DMS153 treated with DMSO at 0.1 percent for 48 hours (cell line): ENCODE measurements around the gene RUFY4.
"Not testable (repeated sequence)": the region's sequence is repeated elsewhere in the genome, so short reads cannot be mapped to it uniquely, and the experiment has no call there.

Experiments
- DNase-seq: peaks from one replicate; lab custom pipeline; 2025; ENCODE audit not compliant: unreplicated experiment; lab: John Stamatoyannopoulos, UW

The RUFY4 gene

GRCh38 chr2:218031261-218031660 lies 37.8 kb upstream of the RUFY4 start:
- DNase-seq = no peak

GRCh38 chr2:218031771-218032257 lies 37.2 kb upstream of the RUFY4 start:
- DNase-seq = no peak

DNA sequence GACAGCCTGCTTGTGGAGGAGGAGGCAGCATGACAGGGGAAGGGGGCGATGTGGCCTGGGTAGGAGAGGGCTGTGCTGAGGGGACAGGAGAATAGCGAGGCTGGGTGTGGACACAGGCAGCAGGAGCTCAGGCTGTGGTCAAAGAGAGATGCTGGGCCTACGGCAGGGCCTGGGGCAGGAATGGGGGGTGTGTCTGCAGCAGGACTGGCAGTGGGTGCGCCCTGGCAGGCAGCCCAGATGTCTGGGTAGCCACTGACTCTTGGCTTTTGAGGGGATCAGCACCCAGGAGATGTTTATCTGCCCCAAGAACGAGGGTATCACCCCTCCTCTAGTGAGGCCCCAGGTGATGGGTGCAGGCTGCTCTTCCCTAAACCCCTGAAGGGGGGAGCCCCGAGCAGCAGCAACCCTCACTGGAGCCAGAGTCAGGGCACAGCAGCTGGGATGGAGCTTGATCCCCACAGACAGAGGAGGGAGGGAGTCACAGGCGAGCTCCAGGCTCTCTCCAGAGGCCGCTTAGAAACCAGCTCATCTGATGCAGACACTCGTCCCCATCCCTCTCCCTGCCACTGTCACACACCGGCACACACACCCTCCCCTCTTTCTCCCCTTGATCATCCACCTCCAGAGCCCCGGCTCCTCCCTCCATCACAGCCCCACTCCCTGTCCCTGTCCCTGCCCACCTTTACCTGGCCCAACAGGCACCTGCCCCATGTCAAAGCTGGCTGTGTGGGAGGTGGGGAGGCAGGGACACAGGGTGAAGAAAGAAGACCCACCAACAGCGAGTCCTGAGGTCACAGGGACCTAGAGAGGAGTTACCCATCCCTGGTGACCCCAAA lies 36.5 kb upstream of the RUFY4 start:
- no peak for DNase-seq

- DNase-seq = no peak
Measured at GRCh38 chr2:218033208-218033589, 35.9 kb upstream of the RUFY4 start.

GRCh38 chr2:218033590-218034496 lies 35.2 kb upstream of the RUFY4 start:
- no peak for DNase-seq

DNA sequence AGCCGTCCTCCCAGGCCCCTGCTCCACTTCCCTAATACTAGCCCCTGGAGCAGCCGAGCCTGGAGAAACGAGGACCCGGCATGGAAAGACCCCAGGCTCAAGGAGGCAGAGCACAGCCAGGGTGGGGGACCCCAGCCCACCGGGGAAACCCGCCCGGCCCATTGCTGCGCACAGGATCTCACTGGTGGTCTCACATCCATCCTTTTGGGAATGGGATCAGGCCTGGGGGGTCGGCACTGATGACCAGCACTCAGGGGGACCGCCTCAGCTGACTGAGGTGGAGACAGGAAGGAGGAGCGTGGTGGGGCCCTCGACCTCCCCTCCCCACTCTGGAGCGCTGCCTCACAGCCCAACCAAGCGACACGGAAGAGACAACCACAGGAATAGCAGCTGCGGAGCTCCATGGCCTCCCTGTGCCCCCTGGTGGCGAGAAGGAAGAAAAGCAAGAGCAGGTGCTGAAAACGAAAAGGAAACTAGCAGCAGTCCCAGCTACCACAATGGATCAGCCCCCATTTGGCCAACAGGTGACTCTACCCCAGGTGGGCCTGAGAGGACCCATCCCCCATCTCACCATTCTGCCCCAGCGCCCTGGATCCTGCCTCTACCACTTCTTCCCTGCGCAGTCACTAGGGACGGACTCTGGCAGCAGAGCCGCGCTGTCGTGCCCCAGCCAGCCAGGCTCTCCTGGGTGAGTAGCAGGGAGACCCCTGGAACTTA lies 34.4 kb upstream of the RUFY4 start:
- peak; percentile 34 for DNase-seq

DNA sequence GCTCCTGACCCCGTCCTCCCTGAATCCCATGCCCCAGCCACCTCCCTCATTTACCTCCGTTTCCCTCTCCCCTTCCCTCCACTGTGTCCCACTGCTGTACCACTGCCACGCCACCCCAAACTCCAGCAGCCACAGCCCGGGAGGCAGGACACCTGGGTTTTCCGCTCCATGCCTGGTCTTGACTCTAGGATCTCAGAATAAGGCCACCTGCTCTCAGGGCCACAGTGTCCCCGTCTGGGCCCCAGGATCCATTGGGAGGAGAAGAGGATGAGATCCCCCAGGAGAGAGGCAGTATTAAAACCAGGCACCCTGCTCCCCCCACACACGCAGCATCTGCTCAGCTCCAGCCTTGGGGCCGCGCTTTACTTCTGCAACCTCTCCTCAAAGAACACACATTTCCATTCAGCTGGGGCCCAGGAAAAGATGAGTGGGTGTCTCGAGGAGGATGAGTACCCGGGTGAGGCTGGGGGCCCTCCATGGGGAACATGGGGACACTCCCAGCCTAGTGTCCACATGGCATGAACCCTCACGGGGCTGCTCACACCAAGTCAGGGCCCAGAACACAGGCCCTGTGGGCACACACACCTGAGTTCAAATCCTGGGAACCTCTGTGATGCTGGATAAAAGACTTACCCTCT lies 33.5 kb upstream of the RUFY4 start:
- no peak for DNase-seq

- DNase-seq = no peak
Measured at GRCh38 chr2:218036371-218036770, 32.7 kb upstream of the RUFY4 start.

DNA sequence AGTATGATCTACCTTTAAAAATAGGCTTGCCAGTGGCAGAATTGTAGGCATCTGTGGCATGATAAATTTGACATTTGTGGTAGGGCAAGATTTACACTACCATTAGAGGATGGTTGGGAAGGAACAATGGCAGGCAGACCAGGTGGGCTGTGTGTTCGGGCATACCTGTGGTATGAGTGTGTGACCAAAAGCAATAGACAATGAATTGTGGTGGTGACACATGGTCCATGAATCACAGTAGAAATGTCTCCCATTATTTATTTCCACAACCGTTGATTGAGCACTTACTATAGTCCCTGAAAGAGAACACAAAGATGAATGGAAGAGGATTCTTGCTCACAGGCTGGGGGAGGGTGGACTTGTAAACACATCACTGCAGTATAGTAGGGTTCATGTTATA lies 29.9 kb upstream of the RUFY4 start:
- no peak for DNase-seq

DNA sequence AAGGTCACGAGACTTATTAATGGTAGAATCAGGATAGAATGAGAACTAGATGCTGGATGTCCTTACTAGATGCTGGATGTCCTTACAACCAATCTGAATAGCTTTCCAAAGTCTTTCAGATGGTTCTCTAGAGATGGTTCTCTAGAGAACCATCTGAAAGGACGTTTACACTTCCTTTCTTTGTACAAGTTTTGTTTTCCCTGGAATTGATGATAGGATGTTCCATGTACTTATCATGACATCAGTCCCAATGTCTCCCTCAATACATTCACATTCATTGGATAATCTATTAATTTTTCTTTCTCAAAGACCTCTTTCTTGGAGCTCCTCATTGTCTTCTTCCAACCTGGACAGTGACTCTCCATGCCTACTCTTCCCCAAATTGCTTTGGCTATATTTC lies 28.2 kb upstream of the RUFY4 start:
- no peak for DNase-seq

DNA sequence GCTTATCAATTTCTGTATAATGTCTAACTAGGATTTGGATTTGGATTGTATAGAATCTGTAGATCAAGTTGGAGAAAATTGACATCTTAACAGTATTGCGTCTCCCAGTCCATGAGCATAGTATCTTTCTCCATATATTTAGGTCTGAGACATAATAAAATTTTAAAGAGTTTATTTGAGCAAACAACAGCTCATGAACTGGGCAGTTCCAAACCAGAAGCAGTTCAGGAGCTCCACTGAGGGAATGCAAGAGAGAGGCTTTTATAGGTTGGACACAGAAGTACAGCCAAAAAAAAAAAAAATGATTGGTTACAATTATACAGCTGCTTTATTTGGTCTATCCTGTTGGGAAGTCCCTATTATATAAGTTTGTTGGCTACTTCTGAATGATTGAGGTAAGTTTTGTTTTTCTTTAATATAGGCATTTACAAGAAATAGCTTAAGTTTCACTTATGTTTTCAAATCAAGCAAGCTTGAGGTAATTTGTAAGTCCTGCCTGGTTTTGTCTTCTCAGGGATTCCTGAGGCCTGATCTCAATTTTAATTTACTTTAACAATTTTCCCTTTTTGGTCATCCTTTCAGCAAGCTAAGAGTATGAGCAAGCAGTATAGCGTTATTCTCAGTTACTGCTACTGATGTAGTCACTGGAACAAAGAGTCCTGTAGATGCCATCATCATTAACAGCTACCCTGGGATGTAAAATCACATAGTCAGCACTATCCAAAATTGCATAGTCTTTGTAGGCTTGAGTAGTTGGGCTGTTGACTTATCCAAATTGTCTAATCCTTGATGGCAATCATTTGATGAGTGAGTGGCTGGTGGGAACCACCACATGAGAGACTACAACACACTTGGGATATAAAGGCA lies 27.5 kb upstream of the RUFY4 start:
- no peak for DNase-seq

DNA sequence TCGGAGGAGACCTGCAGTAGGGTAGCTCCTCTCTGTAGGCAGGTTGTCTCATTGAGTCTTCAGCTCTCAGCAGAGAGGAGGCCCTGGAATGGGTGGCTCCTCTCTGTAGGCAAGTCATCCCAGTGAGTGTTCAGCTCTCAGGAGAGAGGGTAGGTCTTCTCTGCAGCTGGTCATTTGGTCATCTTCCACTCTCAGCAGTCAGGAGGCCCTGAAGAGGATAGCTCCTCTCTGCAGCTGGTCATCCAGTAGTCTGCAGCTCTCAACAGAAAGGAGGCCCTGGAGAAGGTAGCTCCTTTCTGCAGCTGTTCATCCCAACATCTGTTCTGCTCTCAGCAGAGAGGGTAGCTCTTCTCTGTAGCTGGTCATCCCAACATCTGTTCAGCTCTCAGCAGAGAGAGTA lies 26.0 kb upstream of the RUFY4 start:
- no peak for DNase-seq

DNA sequence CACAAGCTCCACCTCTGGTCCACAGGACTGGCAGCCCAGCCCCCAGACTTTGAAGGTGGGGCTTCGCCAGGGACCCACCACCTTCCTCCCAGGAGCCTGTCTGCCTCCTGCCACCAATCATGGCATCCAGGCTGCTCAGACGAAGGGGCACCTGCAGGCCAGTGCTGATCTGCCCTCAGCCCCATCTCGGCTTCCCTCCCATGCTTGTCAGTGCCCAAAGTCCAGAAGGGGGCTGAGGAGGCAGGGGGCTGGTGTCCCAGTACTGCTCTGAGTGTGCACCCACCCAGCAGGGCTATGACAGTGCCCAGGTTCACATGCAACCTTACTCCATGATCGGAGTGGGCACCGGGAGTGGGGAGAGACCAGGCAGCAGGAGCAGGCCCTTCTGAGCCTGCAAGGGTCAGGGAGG lies 25.3 kb upstream of the RUFY4 start:
- no peak for DNase-seq

- not testable (repeated sequence) for DNase-seq
Measured at GRCh38 chr2:218044599-218044998, 24.5 kb upstream of the RUFY4 start.

DNA sequence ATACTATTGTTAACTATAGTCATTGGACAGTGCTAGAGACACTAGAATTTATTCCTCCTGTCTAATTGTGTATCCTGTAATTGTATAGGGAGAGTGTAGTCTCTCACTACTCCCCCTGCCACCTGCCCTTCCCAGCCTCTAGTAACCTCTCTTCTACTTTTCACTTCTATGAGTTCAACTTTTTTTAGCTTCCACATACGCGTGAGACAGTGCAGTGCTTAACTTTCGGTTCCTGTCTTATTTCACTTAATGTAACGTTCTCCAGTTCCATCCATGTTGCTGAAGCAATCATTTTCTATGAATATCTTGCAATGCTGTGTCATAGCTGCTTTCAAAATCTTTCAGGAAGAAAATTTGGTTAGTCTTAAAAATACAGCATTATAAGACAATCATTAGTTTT lies 22.8 kb upstream of the RUFY4 start:
- DNase-seq = no peak

DNA sequence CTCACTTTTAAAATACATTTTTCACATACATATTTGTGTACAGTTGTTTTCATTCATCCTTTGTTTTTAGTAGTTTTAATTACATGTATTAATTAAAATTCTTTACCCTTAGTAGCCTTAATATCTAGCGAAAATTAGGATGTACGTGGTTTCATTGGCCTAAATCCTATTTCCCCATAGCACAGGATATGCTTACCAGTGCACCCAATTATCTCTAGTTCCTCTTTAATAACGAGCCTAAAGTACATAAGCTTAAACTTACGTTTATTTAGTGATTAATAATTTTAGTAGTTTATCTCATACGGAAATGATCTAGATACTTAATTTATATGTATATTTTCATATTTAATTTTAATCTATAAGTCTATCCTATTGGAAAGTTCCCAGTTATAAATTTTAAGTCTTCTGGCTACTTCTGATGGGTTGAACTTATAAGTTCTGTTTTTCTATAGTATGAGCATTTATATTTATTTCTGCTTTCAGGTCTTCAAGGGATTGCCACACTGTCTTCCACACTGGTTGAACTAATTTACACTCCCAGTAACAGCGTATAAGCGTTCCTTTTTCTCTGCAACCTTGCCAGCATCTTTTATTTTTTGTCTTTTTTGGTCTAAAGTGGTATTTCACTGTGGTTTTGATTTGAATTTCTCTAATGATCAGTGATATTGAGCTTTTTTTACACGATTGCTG lies 21.4 kb upstream of the RUFY4 start:
- DNase-seq = no peak

DNA sequence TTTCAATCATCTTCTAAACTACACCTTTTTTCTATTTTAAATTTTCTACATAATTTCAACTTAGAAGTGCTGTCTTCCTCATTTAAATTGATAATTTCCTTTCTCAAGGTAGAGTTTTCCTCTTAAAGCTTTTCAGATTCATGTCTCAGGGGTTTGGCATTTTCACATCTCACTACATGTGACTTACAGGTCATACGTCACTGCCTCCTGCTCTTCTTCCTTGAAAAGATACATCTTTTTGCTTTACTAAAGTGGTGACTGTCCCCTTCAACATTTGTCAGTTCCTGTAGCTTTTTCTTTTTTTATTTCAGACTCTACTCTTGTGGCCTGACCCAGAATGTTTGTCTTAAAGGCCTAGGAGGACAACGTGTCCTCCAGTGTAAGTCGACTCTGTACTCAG lies 17.1 kb upstream of the RUFY4 start:
- DNase-seq = no peak

GRCh38 chr2:218059289-218059688 lies 9.8 kb upstream of the RUFY4 start:
- no peak for DNase-seq

GRCh38 chr2:218060118-218060517 lies 8.9 kb upstream of the RUFY4 start:
- DNase-seq = no peak
